SK-N-DZ (cell line): ENCODE measurements around the gene KDM4F. TPM values are rescaled to one million over a fixed set of nuclear protein-coding genes. Genes with fewer than 3 reads are reported as not detected.
"Not testable (repeated sequence)": the region's sequence is repeated elsewhere in the genome, so short reads cannot be mapped to it uniquely, and the experiment has no call there.

Source experiments
- DNase-seq: peaks from one replicate; pipeline ENCODE4 v3.0.0-alpha.2; 2015; ENCODE audit warnings: low spot score
- polyA plus RNA-seq, 2 experiments: library from polyadenylated mRNA; depleted of rRNA; stranded (reverse); fragments of >200 nt; gene quantifications; 2 replicates each; pipeline ENCODE4 v1.2.3, GENCODE V29; 2014

The KDM4F gene
- polyA plus RNA-seq (2014; cell fraction: cytosol; rRNA removed), result not detected in 2 replicates
- polyA plus RNA-seq (2014; cell fraction: nucleus; rRNA removed), result not detected in 2 replicates

- DNase-seq, result not testable (repeated sequence)
Observed at GRCh38 chr11:95049122-95049521, at the start of gene KDM4F. Gene KDM4F (plus strand): TSS chr11:95049422.

- DNase-seq, result no peak
Observed at GRCh38 chr11:95003716-95004115, 45.5 kb upstream of the KDM4F start.

GRCh38 chr11:95005642-95006041 is 43.6 kb upstream of the KDM4F start:
- DNase-seq, result no peak

GRCh38 chr11:95011376-95011775 is 37.8 kb upstream of the KDM4F start:
- DNase-seq, result no peak

GRCh38 chr11:95014184-95014821 is 34.9 kb upstream of the KDM4F start:
- DNase-seq, result no peak

GRCh38 chr11:95016139-95016538 is 33.1 kb upstream of the KDM4F start:
- no peak for DNase-seq

GRCh38 chr11:95021468-95021867 is 27.8 kb upstream of the KDM4F start:
- DNase-seq, result not testable (repeated sequence)

GRCh38 chr11:95024958-95025357 is 24.3 kb upstream of the KDM4F start, which contains the start of gene KDM4E:
Gene KDM4E (plus strand): TSS chr11:95025258. CDS start chr11:95025558, 300 bp downstream.
- no peak for DNase-seq

GRCh38 chr11:95025594-95025993 is 23.6 kb upstream of the KDM4F start:
- DNase-seq, result not testable (repeated sequence)

GRCh38 chr11:95028357-95028756 is 20.9 kb upstream of the KDM4F start:
- DNase-seq, result no peak

- no peak for DNase-seq
Observed at GRCh38 chr11:95033051-95033450, 16.2 kb upstream of the KDM4F start.

GRCh38 chr11:95035316-95035715 is 13.9 kb upstream of the KDM4F start:
- DNase-seq, result no peak

- DNase-seq, result not testable (repeated sequence)
Observed at GRCh38 chr11:95037356-95038035, 11.7 kb upstream of the KDM4F start.

- DNase-seq, result no peak
Observed at GRCh38 chr11:95042239-95042638, 7.0 kb upstream of the KDM4F start.

GRCh38 chr11:95042906-95043305 is 6.3 kb upstream of the KDM4F start:
- DNase-seq, result no peak

GRCh38 chr11:95044010-95044409 is 5.2 kb upstream of the KDM4F start:
- DNase-seq, result no peak

GRCh38 chr11:95045812-95046211 is 3.4 kb upstream of the KDM4F start:
- DNase-seq, result no peak

GRCh38 chr11:95050595-95051202 is 1.5 kb downstream of the KDM4F start:
- no peak for DNase-seq

GRCh38 chr11:95054356-95054755 is 5.1 kb downstream of the KDM4F start:
- DNase-seq, result no peak

GRCh38 chr11:95055283-95055897 is 6.2 kb downstream of the KDM4F start:
- no peak for DNase-seq

GRCh38 chr11:95057959-95058358 is 8.7 kb downstream of the KDM4F start:
- no peak for DNase-seq

GRCh38 chr11:95058621-95059020 is 9.4 kb downstream of the KDM4F start:
- DNase-seq, result no peak
